ENCODE measurements around the gene KCNE2. TPM values are rescaled to one million over a fixed set of nuclear protein-coding genes. Genes with fewer than 3 reads are reported as not detected.

KCNE2 gene
- total RNA-seq, 1 experiment from 2014 or later = not detected

GRCh38 chr21:34333121-34333739 is 30.6 kb upstream of the KCNE2 start:
- Mint-ChIP-seq H3K36me3 (ENCODE audit: insufficient read depth, unreplicated experiment) (no peaks in the 10 kb centered on the region), H3K9me3 (ENCODE audit: unreplicated experiment) (no peaks in the 10 kb centered on the region), H3K27me3 (ENCODE audit: insufficient read depth, unreplicated experiment) (peaks cover under 1% of the 10 kb centered on the region), H3K4me1 (ENCODE audit: low read depth, unreplicated experiment) (no peaks in the 10 kb centered on the region), H3K27ac (ENCODE audit: unreplicated experiment) (no peak overlapping the region), H3K4me3 (ENCODE audit: unreplicated experiment) (no peak overlapping the region)
- intact Hi-C loops (cut with micrococcal nuclease; ENCODE audit: unreplicated experiment) = no loop called here
- Histone ChIP-seq H3K4me1 (no peaks in the 10 kb centered on the region), H3K9me3 (no peaks in the 10 kb centered on the region), H3K4me3 (ENCODE audit: low read depth, low read length) (no peak overlapping the region), H3K27me3 (replicated peaks; ENCODE audit: control insufficient read depth, insufficient read depth, low read length) (no peaks in the 10 kb centered on the region), H3K36me3 (ENCODE audit: control insufficient read depth, insufficient read depth, low read length) (no peaks in the 10 kb centered on the region)
- TF ChIP-seq, protein P1, sequence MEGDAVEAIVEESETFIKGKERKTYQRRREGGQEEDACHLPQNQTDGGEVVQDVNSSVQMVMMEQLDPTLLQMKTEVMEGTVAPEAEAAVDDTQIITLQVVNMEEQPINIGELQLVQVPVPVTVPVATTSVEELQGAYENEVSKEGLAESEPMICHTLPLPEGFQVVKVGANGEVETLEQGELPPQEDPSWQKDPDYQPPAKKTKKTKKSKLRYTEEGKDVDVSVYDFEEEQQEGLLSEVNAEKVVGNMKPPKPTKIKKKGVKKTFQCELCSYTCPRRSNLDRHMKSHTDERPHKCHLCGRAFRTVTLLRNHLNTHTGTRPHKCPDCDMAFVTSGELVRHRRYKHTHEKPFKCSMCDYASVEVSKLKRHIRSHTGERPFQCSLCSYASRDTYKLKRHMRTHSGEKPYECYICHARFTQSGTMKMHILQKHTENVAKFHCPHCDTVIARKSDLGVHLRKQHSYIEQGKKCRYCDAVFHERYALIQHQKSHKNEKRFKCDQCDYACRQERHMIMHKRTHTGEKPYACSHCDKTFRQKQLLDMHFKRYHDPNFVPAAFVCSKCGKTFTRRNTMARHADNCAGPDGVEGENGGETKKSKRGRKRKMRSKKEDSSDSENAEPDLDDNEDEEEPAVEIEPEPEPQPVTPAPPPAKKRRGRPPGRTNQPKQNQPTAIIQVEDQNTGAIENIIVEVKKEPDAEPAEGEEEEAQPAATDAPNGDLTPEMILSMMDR (IDR thresholded peaks at IDR 0.05; ENCODE audit: insufficient read depth in 1 of 2, low read depth in 1 of 2, low read length in 1 of 2, severe bottlenecking in 1 of 2, unreplicated experiment in 1 of 2) = no peak
- DNase-seq = no peak
- CTCF ChIA-PET = interaction anchor here (0.6 kb wide), 2 partner anchors 14 to 261 kb away, joined by 5 to 6 read pairs; no protein-coding TSS in a partner anchor
- no TSS peak for BruUV-seq (replicated peaks)
- POLR2A ChIA-PET = no interaction called here

- no peak overlapping the region for H3K4me3 ChIP-seq (ENCODE audit: low read depth, low read length)
- intact Hi-C loops (cut with micrococcal nuclease; ENCODE audit: unreplicated experiment) = no loop called here
These were observed 28.5 kb upstream of the KCNE2 start for GRCh38 chr21:34335316-34335715.

GRCh38 chr21:34336245-34336644 is 27.6 kb upstream of the KCNE2 start:
- POLR2A ChIA-PET = interaction anchor here (0.6 kb wide), 1 partner anchor 13 kb away, joined by 3 read pairs; no protein-coding TSS in a partner anchor
- Mint-ChIP-seq H3K36me3 (ENCODE audit: insufficient read depth, unreplicated experiment) (no peaks in the 10 kb centered on the region), H3K9me3 (ENCODE audit: unreplicated experiment) (no peaks in the 10 kb centered on the region), H3K4me3 (ENCODE audit: unreplicated experiment) (no peak overlapping the region), H3K4me1 (ENCODE audit: low read depth, unreplicated experiment) (no peaks in the 10 kb centered on the region), H3K27ac (ENCODE audit: unreplicated experiment) (no peak overlapping the region), H3K27me3 (ENCODE audit: insufficient read depth, unreplicated experiment) (no peaks in the 10 kb centered on the region)
- no peaks in the 10 kb centered on the region for H3K9me3 ChIP-seq
- no peaks in the 10 kb centered on the region for H3K27me3 ChIP-seq (replicated peaks; ENCODE audit: control insufficient read depth, insufficient read depth, low read length)
- DNase-seq = no peak
- BruUV-seq (replicated peaks) = no TSS peak
- intact Hi-C loops (cut with micrococcal nuclease; ENCODE audit: unreplicated experiment) = no loop called here
- no peak overlapping the region for H3K4me3 ChIP-seq (ENCODE audit: low read depth, low read length)
- CTCF ChIA-PET = no interaction called here
- TF ChIP-seq, protein P1 (IDR thresholded peaks at IDR 0.05; ENCODE audit: insufficient read depth in 1 of 2, low read depth in 1 of 2, low read length in 1 of 2, severe bottlenecking in 1 of 2, unreplicated experiment in 1 of 2) = no peak
- no peaks in the 10 kb centered on the region for H3K36me3 ChIP-seq (ENCODE audit: control insufficient read depth, insufficient read depth, low read length)
- H3K4me1 ChIP-seq = no peaks in the 10 kb centered on the region

More at GRCh38 chr21:34335316-34335715, 28.5 kb upstream of the KCNE2 start:
- Mint-ChIP-seq H3K9me3 (ENCODE audit: unreplicated experiment) (no peaks in the 10 kb centered on the region), H3K27me3 (ENCODE audit: insufficient read depth, unreplicated experiment) (no peaks in the 10 kb centered on the region), H3K4me3 (ENCODE audit: unreplicated experiment) (no peak overlapping the region), H3K27ac (ENCODE audit: unreplicated experiment) (no peak overlapping the region), H3K36me3 (ENCODE audit: insufficient read depth, unreplicated experiment) (no peaks in the 10 kb centered on the region), H3K4me1 (ENCODE audit: low read depth, unreplicated experiment) (no peaks in the 10 kb centered on the region)
- Histone ChIP-seq H3K36me3 (ENCODE audit: control insufficient read depth, insufficient read depth, low read length) (no peaks in the 10 kb centered on the region), H3K27me3 (replicated peaks; ENCODE audit: control insufficient read depth, insufficient read depth, low read length) (no peaks in the 10 kb centered on the region), H3K4me1 (no peaks in the 10 kb centered on the region), H3K9me3 (no peaks in the 10 kb centered on the region)
- no TSS peak for BruUV-seq (replicated peaks)
- TF ChIP-seq, protein P1 (IDR thresholded peaks at IDR 0.05; ENCODE audit: insufficient read depth in 1 of 2, low read depth in 1 of 2, low read length in 1 of 2, severe bottlenecking in 1 of 2, unreplicated experiment in 1 of 2) = no peak
- POLR2A ChIA-PET = interaction anchor here (0.6 kb wide), 1 partner anchor 12 kb away, joined by 3 read pairs; no protein-coding TSS in a partner anchor
- CTCF ChIA-PET = no interaction called here
- no peak for DNase-seq
